ENCODE data around the gene PSMC6.
A peak's percentile ranks its signal among the peaks of the same experiment; 100 is the strongest.
"Not testable (repeated sequence)": the region's sequence is repeated elsewhere in the genome, so short reads cannot be mapped to it uniquely, and the experiment has no call there.

The PSMC6 gene

DNA sequence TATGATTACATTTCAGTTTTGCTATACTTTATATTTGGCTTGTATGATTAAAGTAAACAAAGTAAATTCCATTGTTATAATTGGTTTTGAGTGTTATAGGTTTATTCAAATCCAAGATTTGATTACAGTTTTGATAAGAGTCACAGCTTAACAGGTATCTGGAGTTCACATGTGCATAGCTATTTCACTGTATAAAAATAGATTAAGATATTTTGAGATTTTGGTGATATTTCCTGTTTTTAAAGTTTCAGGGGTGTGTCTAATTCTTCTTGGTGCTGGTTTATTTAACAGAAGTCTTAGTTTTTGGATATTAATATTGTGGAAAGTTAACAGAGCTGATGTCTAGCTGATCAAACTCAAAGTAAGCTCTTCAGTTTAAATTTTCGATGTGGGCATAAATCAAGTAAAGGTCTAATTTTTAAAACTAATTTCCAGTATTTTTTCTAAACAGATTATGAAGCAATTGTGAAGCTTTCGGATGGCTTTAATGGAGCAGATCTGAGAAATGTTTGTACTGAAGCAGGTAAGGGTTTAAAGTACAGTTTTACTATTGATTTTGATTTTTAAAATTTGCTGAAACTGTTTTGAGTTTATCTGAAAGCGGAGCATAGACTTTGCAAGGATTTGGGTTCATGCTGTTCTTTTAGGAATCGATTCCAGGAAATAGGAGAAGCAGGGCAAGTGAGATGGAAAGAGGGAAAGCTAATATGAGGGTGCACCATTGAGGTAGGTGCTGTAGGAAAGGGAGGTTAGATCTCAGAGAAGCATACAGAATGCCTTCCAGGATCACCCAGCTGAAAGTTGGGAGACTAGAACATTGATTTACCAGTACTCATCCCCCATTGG, 16.7 kb downstream of the PSMC6 start:
- DNase-seq (ENCODE audit: low spot score), result no peak

DNA sequence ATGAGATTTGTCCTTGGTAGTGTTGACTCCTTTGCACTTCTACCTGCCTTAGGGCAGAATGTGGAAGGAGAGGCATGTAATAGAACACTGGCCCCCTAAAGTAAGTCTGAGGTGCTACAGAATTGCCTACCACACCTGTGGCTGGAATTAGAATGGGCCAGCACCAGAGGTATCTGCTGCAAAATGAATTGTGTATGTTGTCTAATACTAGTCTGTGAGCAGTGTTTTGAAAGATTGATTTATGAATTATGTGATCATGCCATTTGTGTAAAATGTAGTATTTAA, 17.3 kb downstream of the PSMC6 start:
- DNase-seq (ENCODE audit: low spot score), result no peak

DNA sequence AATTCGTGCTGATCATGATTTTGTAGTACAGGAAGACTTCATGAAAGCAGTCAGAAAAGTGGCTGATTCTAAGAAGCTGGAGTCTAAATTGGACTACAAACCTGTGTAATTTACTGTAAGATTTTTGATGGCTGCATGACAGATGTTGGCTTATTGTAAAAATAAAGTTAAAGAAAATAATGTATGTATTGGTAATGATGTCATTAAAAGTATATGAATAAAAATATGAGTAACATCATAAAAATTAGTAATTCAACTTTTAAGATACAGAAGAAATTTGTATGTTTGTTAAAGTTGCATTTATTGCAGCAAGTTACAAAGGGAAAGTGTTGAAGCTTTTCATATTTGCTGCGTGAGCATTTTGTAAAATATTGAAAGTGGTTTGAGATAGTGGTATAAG, 20.5 kb downstream of the PSMC6 start:
- DNase-seq (ENCODE audit: low spot score), result not testable (repeated sequence)

DNA sequence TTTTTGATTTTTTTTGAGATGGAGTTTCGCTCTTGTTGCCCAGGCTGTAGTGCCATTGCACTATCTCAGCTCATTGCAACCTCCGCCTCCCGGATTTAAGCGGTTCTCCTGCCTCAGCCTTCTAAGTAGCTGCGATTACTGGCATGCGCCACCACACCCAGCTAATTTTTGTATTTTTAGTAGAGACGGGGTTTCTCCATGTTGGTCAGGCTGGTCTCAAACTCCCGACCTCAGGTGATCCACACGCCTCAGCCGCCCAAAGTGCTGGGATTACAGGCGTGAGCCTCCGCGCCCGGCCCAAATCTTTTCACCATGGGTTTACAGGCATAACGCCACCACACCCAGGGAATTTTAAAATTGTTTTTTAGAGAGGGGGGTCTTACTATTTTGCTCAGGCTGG, 22.0 kb downstream of the PSMC6 start:
- DNase-seq (ENCODE audit: low spot score), result not testable (repeated sequence)

DNA sequence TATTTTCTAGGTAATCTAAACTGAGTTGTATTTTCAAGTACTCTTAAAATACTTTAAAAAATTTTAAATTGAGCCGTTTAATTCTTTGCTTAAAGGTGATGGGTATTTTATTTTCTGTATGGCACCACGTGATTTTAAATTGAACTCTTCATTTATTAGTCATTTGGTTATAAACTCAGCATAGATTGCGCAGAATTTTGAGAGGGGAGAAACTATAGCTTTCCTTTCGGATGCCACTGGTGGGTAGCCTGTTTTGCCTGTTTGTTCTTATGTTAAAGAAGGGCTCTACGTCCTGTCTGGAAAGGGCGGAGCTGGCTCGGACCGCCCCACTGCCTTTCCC, 22.6 kb downstream of the PSMC6 start:
- DNase-seq (ENCODE audit: low spot score), result no peak

DNA sequence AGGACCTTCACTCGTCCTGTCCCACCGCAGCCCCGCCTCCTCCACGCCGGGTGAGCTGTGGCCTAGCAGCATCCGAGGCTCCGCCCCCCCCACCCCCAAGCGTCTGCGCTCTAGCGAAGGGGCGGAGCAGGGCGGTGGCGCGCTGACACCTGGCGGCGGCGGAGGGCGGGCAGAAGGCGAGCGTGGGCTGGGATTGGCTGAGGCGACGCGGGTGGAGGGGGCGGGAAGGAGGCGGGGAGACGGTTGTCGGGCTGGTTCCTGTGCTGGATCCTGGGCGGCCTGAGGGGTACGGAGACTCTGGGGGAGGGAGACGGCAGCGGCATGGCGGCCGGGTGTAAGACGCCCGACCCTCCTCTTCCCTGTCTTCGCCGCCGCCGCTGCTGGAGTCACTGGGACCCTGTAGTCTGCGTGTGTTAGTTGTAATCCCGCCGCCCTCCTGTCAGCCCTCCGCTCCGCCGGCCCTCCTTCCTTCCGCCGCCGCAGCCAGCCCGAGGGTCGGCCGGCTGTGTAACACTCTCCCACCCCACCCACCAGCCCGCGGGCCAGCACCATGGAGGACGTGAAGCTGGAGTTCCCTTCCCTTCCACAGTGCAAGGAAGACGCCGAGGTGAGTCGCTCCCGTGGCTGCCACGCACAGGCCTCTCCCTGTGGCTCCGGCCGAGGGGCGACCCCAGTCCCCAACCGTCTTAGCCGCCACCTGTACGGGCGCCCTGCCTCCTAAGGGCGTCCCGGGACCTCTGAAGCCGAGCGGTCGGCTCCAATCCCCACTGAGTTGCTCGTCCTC, 23.1 kb downstream of the PSMC6 start, which contains the start of gene STYX:
Gene STYX, plus strand, starts transcription at position 242 of the 784 bp plus-strand sequence. Its CDS starts 309 bp downstream, at position 551.
- DNase-seq (ENCODE audit: low spot score), result peak; percentile 97

DNA sequence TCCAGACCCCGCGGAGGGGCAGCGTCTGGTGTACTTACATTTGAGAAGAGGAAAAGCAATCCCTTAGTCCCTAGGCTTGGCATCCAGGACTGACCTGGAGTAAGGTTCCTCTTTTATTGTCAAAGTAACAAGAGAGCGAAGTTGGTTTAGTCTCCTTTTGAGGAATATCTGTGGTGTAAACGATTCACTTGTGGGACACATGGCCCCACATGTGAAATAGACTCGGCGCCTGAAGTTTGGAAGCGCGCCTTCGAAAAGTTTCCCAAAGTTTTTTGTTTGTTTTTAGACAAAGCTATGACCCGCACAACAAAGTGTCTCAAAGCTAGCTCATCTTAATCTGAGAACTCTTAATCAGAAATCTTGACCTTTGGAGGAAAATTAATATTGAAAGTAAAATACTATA, 23.7 kb downstream of the PSMC6 start:
- DNase-seq (ENCODE audit: low spot score), result no peak

DNA sequence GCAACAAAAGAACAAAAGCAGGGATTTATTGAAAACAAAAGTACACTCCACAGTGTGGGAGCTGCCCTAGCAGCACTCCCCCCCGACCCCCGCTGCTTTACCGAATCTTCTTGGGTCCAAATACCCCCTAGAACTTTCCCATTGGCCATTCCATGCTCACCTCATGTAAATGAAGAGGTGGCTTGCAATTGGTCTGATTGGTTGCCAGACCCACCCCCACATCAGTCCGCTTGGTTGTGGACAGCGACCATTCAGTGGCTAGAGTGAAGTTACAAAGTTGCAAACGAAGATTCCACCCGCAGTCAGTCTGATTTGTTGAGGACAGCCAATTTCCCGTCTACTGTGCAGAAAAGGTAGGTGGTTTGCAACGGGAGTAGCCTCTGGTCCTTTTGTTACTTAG, 26.8 kb downstream of the PSMC6 start:
- no peak for DNase-seq (ENCODE audit: low spot score)

DNA sequence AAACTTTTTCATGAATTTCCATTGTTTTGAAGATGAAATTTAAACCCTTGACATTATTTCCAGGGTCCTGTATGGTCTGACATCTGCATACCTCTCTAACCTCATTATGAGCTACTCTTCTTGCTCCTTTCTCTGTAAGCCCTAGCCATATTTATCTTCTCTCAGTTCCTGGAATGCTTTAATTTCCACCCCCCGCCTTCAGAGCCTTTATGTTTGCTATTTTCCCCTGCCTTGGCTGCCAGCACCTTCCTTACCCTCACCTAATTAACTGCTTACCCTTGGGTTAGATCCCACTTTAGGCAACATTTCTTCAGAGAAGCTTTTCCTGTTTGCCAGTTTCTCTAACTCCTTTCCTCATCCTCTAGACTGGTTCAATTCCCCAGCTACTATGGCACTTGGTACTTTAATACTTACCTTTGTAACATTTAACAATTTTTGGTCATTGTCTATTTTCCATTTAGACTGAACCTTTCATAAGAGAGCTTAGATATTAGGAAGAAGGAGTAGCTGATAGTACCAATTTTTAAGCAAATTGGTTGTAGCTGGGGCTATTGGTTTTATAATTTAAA, 29.0 kb downstream of the PSMC6 start:
- no peak for DNase-seq (ENCODE audit: low spot score)

DNA sequence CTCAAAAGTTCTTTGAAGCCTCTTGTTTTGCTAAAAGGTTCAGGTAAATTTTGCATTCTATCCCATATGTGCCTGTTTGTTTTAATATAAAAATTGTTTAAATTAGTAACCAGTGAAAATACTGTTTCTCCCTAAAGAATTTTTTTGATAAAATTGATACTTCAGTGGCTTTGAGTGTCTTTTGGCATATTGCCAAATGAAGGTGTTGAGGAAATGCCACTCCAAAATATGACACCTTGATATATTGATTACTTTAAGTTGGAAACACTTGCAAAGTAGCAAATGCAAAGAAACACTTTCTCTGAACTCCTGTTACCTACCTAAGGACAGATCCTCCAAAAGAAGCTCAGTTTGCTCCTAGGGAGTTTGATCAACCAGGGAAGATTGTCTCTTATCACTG, 31.4 kb downstream of the PSMC6 start:
- no peak for DNase-seq (ENCODE audit: low spot score)

DNA sequence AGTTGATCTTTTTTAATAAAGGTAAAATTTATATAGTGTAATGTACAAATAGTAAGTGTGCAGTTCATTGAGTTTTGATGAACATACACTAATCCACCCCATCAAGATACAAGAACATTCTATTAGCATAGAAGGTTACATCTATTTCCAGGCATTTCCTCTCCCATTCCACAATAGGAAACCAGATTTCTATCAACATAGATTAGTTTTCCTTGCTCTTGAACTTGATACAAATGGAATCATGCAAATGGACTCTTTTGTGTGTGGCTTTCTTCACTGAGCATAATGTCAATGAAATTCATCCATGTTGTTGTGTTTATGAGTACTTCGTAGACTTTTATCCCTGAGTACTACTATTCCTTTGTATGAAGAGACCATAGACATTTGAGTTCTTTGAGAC, 33.8 kb downstream of the PSMC6 start:
- no peak for DNase-seq (ENCODE audit: low spot score)

DNA sequence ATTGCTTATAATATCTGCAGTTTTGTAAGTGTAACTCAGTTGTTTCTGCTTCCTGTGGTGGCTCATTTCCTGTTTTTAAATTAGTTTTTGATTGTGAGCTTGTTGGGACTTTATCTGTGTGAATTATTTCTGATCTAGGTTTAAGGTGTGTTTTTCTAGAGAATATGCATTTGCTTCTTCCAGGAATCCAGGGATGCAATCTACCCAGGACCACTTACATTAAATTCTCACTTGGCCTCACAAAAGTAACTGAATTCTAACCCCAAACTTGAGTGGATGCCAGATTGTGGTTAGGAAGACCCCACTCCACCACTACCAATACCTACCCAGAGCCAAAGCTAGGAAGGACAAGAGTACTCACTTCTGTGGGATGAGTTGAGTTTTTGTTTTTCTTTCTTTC, 34.9 kb downstream of the PSMC6 start:
- no peak for DNase-seq (ENCODE audit: low spot score)

DNA sequence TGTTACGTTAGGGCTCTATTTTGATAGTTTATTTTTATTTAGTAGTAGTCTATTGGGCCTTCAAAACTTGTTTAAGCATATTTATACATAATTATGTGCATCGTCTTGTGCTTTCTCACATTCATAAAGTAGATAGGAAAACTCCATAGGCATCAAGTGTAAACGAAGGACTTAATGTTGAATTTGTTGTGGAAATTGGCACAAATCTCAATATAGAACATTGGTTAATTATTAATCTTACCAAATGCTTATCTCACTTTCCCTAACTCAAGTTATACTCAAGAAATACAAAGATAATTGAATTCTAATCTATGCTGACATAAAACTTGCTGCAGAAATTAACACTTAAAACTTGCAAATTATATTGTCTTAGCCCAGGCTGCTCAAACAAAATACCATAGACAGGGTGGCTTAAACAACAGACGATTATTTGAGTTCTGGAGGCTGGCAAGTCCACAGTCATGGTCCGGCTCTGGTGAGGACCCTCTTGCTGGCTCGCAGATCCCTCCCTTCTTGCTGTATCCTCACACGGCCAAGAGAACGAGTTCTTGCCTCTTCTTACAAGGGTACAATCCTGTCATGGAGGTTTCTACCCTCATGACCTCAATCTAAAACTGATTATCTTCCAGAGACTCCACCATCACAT, 41.8 kb downstream of the PSMC6 start:
- DNase-seq (ENCODE audit: low spot score), result no peak

DNA sequence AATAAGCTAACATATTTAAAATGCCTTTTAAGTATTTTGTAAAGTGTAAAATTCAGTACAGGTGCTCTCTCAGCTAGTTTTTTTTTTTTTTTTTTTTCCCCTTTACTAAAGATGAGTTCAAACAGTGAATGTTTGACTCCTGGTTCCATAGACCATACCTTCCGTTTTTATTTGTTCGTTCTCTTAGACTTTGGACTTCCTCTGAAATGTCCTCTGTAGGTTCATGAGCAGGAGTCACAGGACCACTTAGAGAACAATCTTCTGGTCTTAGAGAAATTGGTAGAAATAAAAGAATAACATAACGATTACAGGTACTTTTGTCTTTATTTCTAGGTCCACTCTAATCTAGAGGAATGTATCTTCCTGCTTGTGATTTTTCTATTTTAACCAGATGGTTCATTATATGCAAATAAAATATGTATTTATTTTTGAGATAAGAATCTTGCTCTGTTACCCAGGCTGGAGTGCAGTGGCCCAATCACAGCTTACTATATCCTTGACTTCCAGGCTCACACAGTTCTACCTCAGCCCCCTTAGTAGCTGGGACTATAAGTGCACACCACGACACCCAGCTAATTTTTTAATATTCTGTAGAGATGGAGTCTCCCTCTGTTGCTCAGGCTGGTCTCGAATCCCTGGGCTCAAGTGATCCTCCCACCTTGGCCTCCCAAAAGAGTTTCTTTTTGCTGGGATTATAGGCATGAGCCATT, 48.8 kb downstream of the PSMC6 start:
- no peak for DNase-seq (ENCODE audit: low spot score)

DNA sequence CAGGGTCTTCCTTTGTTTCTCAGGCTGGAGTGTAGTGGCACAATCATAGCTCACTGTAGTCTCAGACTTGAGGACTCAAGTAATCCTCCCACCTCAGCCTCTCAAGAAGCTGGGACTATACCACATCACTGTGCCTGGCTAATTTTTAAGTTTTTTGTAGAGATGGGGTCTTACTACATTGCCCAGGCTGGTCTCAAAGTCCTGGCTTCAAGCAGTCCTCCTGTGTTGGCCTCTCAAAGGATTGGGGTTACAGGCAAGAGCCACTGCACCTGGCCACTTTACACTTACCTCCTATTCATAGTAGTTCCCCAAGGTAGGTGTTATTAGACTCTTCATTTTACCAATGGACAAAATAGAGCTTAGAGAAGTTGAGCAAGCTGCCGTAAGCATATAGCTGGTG, 52.1 kb downstream of the PSMC6 start:
- DNase-seq (ENCODE audit: low spot score), result no peak

DNA sequence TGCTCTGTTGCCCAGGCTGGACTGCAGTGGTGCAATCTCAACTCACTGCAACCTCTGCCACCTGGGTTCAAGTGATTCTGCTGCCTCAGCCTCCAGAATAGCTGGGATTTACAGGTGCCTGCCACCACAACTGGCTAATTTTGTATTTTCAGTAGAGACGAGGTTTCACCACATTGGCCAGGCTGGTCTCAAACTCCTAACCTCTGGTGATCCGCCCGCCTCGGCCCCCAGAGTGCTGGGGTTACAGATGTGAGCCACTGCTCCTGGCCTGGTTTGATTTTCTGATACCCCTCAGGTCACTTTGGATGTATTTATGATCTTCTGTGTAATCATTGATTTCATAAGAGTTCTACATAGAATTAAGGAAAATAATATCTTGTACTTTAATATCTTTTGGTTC, 55.9 kb downstream of the PSMC6 start:
- not testable (repeated sequence) for DNase-seq (ENCODE audit: low spot score)

DNA sequence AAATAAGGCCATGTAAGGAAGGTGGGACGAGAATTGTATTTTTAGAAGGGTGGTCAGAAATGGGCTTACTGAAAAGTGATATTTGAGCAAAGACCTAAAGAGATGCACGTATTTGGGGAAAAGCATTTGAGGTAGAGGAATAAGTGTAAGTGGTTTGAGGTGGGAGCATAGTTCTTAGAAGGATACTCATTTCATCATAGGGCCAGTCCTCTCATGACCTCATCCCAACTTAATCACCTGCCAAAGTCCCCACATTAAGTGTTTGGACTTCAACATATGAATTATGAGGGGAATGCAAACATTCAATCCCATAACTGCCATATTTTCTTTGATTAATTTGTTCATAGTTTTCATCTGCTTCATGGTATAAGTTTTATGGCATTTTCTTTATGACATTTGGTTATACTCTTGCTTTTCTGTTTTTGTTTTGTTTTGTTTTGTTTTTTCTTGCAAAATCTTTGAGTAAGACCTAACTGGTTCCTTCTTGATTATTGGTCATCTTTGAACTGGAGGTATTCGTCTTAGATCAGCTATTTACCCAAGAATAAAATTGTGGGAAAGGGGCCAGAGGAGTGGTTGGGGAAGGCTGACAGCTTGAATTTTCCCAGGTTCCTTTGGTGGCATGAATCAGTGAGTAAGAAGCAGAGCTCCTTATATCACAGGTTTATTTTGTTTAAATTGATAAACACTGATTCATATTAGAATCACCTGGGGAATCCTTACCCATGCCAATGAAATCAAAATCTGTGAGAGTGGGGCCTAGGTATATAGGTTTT, 60.2 kb downstream of the PSMC6 start:
- no peak for DNase-seq (ENCODE audit: low spot score)

DNA sequence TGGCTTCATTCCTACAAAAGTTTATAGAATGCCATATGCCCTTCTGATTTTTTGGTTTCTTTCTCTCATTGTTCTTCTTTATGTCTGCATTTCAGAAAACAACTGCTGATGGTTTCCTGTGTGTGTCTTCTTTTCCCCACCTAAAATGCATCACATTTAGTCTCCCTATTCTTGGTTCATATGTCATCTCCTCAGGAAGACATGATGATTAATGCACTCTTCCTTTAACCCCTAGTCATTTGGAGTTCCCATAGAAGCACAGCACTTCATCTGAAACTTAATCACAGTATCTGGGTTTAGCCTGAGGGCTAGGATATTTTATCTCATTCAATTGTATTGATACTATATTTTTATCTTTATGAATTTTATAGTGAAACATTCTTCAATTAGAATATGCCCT, 62.9 kb downstream of the PSMC6 start:
- no peak for DNase-seq (ENCODE audit: low spot score)

DNA sequence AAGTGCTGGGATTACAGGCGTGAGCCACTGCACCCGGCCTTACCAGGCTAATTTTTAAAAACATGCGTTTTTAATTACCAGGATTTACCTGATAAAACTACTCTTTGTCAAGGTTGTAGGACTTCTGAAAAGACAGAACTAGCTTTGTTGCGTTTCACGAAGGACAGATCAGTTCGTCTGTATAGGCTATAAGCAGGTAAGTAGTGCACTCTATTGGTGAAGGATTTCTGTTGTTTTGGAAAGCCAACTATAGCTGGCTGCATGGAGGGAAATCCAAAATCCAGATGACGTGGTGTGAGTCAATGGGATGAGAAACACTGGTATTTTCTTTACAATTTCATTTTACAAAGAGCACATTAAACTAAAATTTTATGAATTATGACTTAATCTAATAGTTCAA, 69.8 kb downstream of the PSMC6 start:
- no peak for DNase-seq (ENCODE audit: low spot score)
